SW 1271 (cell line): ENCODE data around the gene TBCK.

Experiments
- DNase-seq, 2 experiments: peaks; one replicate each; lab custom pipeline; 2025; lab: John Stamatoyannopoulos, UW

Gene TBCK

DNA sequence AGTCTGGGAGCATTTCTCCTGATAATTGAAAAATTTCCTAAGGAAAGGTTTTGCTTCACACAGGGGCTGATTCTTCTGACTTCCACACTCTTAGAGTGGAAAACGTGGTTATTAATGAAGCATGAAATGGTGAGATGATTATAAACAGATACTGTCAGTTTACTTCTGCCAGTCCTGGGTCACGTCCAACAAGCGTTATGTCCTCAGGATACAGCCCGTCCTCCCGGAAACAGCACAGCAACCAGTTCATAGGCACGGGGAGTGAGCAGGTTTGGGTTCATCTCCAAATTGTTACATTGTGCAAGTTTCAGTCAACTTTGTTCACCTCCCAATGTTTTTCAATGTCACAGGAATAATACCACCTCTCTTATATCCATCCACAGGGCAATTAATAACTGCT is 321.9 kb downstream of the TBCK start:
- no peak for DNase-seq

DNA sequence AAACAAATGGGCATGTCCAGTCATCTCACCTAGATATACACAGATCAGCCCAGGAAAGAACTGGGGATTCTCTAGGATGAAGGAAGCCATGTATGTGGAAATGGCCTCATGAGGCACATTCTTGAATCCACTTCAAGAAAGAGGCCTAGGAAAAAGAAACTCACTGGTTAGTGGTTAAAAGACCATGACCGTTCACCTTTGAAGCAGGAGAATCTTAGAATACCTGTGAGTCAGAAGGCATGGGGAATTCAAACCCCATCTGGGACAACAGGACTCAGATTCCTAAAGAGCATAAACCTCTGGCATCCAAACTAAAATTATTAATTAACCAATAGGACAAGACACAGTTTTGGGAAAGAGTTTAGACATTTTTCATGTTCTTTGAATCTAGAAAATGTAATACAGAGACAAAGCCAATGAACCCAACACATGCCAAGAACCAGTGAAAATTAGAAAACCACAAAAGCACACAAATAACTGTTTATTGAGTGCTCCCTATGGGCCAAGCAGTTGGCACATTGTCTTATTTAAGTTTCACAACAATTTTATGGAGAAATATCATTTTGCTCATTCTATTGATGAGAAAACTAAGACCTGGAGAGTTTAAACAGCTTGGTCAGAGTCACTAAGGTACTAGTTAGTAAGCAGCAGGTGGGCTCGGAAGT is 323.2 kb downstream of the TBCK start:
- no peak for DNase-seq

DNA sequence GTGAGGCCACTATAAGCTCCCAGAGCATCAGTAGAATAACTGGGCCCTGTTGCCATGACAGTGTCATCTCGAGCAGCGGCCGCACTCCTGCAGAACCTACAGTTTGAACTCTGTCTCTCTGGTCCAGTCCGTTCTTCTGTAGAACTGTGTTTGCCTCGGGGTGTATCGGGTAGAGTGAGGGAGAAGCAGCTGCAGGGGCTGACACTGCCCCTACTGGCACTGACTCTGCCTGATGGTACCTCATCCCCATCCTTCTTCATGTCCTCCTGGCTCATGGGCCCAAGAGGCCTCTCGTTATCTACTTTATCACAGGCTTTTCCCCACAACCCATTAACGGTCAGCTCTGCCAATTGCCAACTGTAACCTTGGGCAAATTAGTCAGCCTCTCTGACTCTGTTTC is 324.3 kb downstream of the TBCK start:
- no peak for DNase-seq
